Measurements from ENCODE around the gene RPL10.

GRCh38 chrX:154358011-154358410 is 40.2 kb upstream of the RPL10 start:
- TF ChIP-seq CTCF (IDR thresholded peaks at IDR 0.05 in 4 of 5, conservative IDR thresholded peaks at IDR 0.05 in 1 of 5) (no peak), POLR2A (IDR thresholded peaks at IDR 0.05) (no peak)
